Right lobe of liver (tissue), 4 donors: ENCODE results near the gene NLRP9.

ENCODE experiments used
- POLR2A ChIP-seq: fragments of 450-650 bp; IDR thresholded peaks from one replicate; pipeline ENCODE4 v1.6.1; 2017; ENCODE audit warnings: antibody characterized with exemption, mild to moderate bottlenecking
- TF ChIP-seq, protein P1 (sequence below), 4 donors: fragments of 200-600 bp in 3 of 4; fragments of 450-650 bp in 1 of 4; IDR thresholded peaks; one replicate each; pipeline versions ENCODE4 v1.5.1 to v1.8.0; 2016 to 2022; ENCODE audit warnings: antibody characterized with exemption in 4 of 4, mild to moderate bottlenecking in 2 of 4
- donor health status: DM: no; HTN: no; CAD: no.
- donor health status: DM: no; HTN: no; CAD: no.
- donor health status: DM: no; HTN: yes; CAD: no.

DNA sequence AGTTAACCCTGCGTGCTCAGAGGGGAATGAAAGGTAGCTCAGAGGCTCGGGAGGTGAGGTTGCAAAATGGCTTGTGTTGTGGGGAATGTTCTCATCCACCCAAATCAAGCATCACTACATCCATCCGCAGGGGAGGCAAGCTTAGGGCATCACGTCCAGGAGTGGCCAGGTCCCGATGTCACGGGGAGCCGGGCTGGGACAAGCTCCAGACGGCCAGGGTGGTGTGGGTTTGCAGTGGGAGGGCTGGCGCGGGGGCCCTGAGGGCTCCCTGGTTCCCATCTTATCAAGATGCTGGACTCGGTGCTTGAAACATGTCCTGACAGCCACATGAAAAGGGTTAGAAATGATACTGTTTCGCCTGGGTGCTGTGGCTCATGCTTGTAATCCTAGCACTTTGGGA is 37.4 kb downstream of the NLRP9 start:
- TF ChIP-seq, protein P1, sequence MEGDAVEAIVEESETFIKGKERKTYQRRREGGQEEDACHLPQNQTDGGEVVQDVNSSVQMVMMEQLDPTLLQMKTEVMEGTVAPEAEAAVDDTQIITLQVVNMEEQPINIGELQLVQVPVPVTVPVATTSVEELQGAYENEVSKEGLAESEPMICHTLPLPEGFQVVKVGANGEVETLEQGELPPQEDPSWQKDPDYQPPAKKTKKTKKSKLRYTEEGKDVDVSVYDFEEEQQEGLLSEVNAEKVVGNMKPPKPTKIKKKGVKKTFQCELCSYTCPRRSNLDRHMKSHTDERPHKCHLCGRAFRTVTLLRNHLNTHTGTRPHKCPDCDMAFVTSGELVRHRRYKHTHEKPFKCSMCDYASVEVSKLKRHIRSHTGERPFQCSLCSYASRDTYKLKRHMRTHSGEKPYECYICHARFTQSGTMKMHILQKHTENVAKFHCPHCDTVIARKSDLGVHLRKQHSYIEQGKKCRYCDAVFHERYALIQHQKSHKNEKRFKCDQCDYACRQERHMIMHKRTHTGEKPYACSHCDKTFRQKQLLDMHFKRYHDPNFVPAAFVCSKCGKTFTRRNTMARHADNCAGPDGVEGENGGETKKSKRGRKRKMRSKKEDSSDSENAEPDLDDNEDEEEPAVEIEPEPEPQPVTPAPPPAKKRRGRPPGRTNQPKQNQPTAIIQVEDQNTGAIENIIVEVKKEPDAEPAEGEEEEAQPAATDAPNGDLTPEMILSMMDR (IDR thresholded peaks at IDR 0.05): no peak
- no peak for TF ChIP-seq POLR2A
